GM23338 (cell line): ENCODE measurements around the gene JAG2. TPM values are rescaled to one million over a fixed set of nuclear protein-coding genes. Genes with fewer than 3 reads are reported as not detected.

Source experiments
- ATAC-seq: fragments of 200-7000 bp; cut with Tn5 transposase; 3 replicates; pipeline ENCODE4 v1.9.1; 2020
- DNase-seq: peaks from one replicate; pipeline ENCODE4 v3.0.0-alpha.2; 2015; ENCODE audit warnings: low spot score
- H2AFZ ChIP-seq: fragments of 200-600 bp; sonication (generic); 2 replicates; pipeline ENCODE4 v1.8.0; 2016; ENCODE audit warnings: antibody characterized with exemption, mild to moderate bottlenecking, moderate library complexity
- H3F3A ChIP-seq: fragments of 200-600 bp; sonication (generic); replicated peaks from 2 replicates; pipeline ENCODE4 v1.8.0; 2017; ENCODE audit warnings: antibody characterized with exemption, mixed run types, low read depth
- H3K27ac ChIP-seq: fragments of 200-600 bp; sonication (generic); 2 replicates; pipeline ENCODE4 v1.6.1; 2016; ENCODE audit warnings: low read depth
- H3K27me3 ChIP-seq: fragments of 200-600 bp; sonication (generic); 2 replicates; pipeline ENCODE4 v1.8.0; 2016; ENCODE audit warnings: mild to moderate bottlenecking, mixed run types, moderate library complexity; ENCODE audit not compliant: insufficient read depth
- H3K36me3 ChIP-seq: fragments of 200-600 bp; sonication (generic); 2 replicates; pipeline ENCODE4 v1.8.0; 2016; ENCODE audit warnings: mild to moderate bottlenecking; ENCODE audit not compliant: insufficient read depth
- H3K4me1 ChIP-seq: fragments of 200-600 bp; sonication (generic); 2 replicates; pipeline ENCODE4 v1.8.0; 2016; ENCODE audit warnings: mild to moderate bottlenecking, moderate library complexity; ENCODE audit not compliant: insufficient read depth
- H3K4me2 ChIP-seq: fragments of 200-600 bp; sonication (generic); 2 replicates; pipeline ENCODE4 v1.7.1; 2017; ENCODE audit warnings: mixed run types
- H3K4me3 ChIP-seq: fragments of 200-600 bp; sonication (generic); 2 replicates; pipeline ENCODE4 v1.6.1; 2016; ENCODE audit warnings: mixed run types
- H3K79me2 ChIP-seq: fragments of 200-600 bp; sonication (generic); replicated peaks from 2 replicates; pipeline ENCODE4 v1.8.0; 2017; ENCODE audit warnings: mild to moderate bottlenecking; ENCODE audit not compliant: insufficient read depth
- H3K9me2 ChIP-seq: fragments of 200-600 bp; sonication (generic); 2 replicates; pipeline ENCODE4 v1.8.0; 2017; ENCODE audit not compliant: insufficient read depth
- H4K20me1 ChIP-seq: fragments of 200-600 bp; sonication (generic); replicated peaks from 2 replicates; pipeline ENCODE4 v1.8.0; 2017; ENCODE audit warnings: mild to moderate bottlenecking; ENCODE audit not compliant: insufficient read depth
- H3K27ac Mint-ChIP-seq: 2 replicates; pipeline ENCODE4 v1.8.0; 2020; ENCODE audit warnings: inconsistent platforms, mild to moderate bottlenecking, moderate library complexity, mixed read lengths
- H3K27me3 Mint-ChIP-seq: 3 replicates; pipeline ENCODE4 v1.8.0; 2022; ENCODE audit warnings: low read depth, mild to moderate bottlenecking, moderate library complexity, mixed read lengths, inconsistent platforms; ENCODE audit not compliant: insufficient read depth, poor library complexity
- H3K36me3 Mint-ChIP-seq: 3 replicates; pipeline ENCODE4 v1.8.0; 2021; ENCODE audit warnings: low read depth, mild to moderate bottlenecking, inconsistent platforms, moderate library complexity, mixed read lengths
- H3K4me1 Mint-ChIP-seq: 3 replicates; pipeline ENCODE4 v1.8.0; 2020; ENCODE audit warnings: mild to moderate bottlenecking, inconsistent platforms, mixed read lengths
- H3K4me3 Mint-ChIP-seq: 3 replicates; pipeline ENCODE4 v1.8.0; 2021; ENCODE audit warnings: moderate library complexity, mild to moderate bottlenecking, inconsistent platforms, mixed read lengths
- H3K9me3 Mint-ChIP-seq: 3 replicates; pipeline ENCODE4 v1.8.0; 2020; ENCODE audit warnings: moderate library complexity, mild to moderate bottlenecking, inconsistent platforms, mixed read lengths
- CREB1 ChIP-seq: fragments of 250-450 bp; sonication (Bioruptor Pico); IDR thresholded peaks from 2 replicates; pipeline ENCODE4 v1.5.0; 2020; ENCODE audit warnings: low read depth, mild to moderate bottlenecking, moderate library complexity
- EZH2 ChIP-seq: fragments of 200-600 bp; sonication (generic); IDR thresholded peaks from one replicate; pipeline ENCODE4 v1.8.0; 2017; ENCODE audit warnings: antibody characterized with exemption, mild to moderate bottlenecking, low read depth; ENCODE audit not compliant: unreplicated experiment
- EZH2phosphoT487 ChIP-seq: fragments of 200-600 bp; sonication (generic); IDR thresholded peaks from one replicate; pipeline ENCODE4 v1.8.1; 2018; ENCODE audit warnings: antibody characterized with exemption; ENCODE audit not compliant: unreplicated experiment
- JUNB ChIP-seq: IDR thresholded peaks from one replicate; pipeline ENCODE4 v1.6.1; 2016; ENCODE audit warnings: antibody characterized with exemption; ENCODE audit not compliant: unreplicated experiment
- NANOG ChIP-seq: IDR thresholded peaks from 2 replicates; pipeline ENCODE4 v1.6.1; 2016; ENCODE audit warnings: antibody characterized with exemption, borderline replicate concordance
- POLR2AphosphoS5 ChIP-seq: IDR thresholded peaks from 2 replicates; pipeline ENCODE4 v1.6.1; 2016; ENCODE audit warnings: antibody characterized with exemption, low read depth
- STAT1 ChIP-seq: IDR thresholded peaks from one replicate; pipeline ENCODE4 v1.6.1; 2016; ENCODE audit warnings: antibody characterized with exemption; ENCODE audit not compliant: unreplicated experiment
- ZNF114 ChIP-seq: fragments of 250-450 bp; sonication (Bioruptor Pico); IDR thresholded peaks from 2 replicates; pipeline ENCODE4 v1.5.0; 2020; ENCODE audit warnings: mild to moderate bottlenecking, moderate library complexity
- ZNF331 ChIP-seq: fragments of 250-450 bp; sonication (Bioruptor Pico); IDR thresholded peaks from 2 replicates; pipeline ENCODE4 v1.5.0; 2020; ENCODE audit warnings: low read depth, mild to moderate bottlenecking, moderate library complexity
- polyA plus RNA-seq: library from polyadenylated mRNA; unstranded; fragments of >200 nt; fragmentation: Nextera tagmentation; extraction: Ambion mirVana; gene quantifications from 2 replicates; pipeline ENCODE4 v1.2.1, GENCODE V29; 2016
- total RNA-seq: library from RNA; depleted of rRNA; stranded (reverse); fragments of >200 nt; shearing (Covaris generic); gene quantifications from 2 replicates; pipeline ENCODE4 v1.2.3, GENCODE V29; 2014
- TF ChIP-seq, protein P1 (sequence below): IDR thresholded peaks from 2 replicates; pipeline ENCODE4 v1.6.1; 2016; ENCODE audit warnings: antibody characterized with exemption
- TF ChIP-seq, protein P2 (sequence below): fragments of 250-450 bp; sonication (Bioruptor Pico); IDR thresholded peaks from 2 replicates; pipeline ENCODE4 v1.5.0; 2020; ENCODE audit warnings: mild to moderate bottlenecking, moderate library complexity
- TF ChIP-seq, protein P3 (sequence below): IDR thresholded peaks from one replicate; pipeline ENCODE4 v1.6.1; 2018; ENCODE audit warnings: antibody characterized with exemption; ENCODE audit not compliant: unreplicated experiment
- TF ChIP-seq, protein P4 (sequence below), 2 experiments: fragments of 200-600 bp in 1 of 2; sonication (generic) in 1 of 2; conservative IDR thresholded peaks; 2 replicates each; pipeline versions ENCODE4 v1.5.1 to v1.6.1; 2016 to 2017; ENCODE audit warnings: antibody characterized with exemption in 2 of 2, low read depth in 2 of 2, mild to moderate bottlenecking in 2 of 2, moderate library complexity in 1 of 2

Gene JAG2
- total and polyA plus RNA-seq, 2 experiments from 2014 or later, result 1.9 to 10.3 TPM

DNA sequence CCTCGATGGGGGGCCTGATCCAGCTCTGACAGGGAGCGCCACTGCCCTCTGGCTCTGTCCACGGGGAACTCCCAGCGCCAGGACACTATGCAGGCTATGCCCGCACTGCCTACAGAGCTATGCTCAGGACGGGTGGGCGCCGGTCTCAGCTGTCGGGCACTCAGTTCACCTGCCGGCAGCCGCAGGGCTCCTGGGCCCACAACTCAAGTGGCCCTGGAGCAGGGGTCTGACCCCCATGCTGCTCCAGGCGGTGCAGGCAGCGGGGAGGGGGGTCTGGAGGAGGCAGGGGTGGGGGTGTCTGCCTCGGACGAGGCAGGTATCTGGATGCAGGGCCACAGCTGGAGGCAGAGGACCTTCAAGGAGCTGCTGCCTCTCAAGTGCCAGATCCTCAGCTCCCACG, 41.1 kb upstream of the JAG2 start:
- H4K20me1 ChIP-seq, result no peaks in the 10 kb centered on the region; the same call in 1 of the 2 replicates
- ATAC-seq (no peak), DNase-seq (no peak)
- no peaks in the 10 kb centered on the region for H3K27me3 ChIP-seq
- H3K4me3 Mint-ChIP-seq, result no peak overlapping the region
- H3K4me3 ChIP-seq, result no peak overlapping the region
- no peaks in the 10 kb centered on the region for H3K79me2 ChIP-seq
- no peaks in the 10 kb centered on the region for H3K4me1 ChIP-seq
- no peaks in the 10 kb centered on the region for H3K36me3 Mint-ChIP-seq
- H3K27ac Mint-ChIP-seq, result no peak overlapping the region
- H3K27ac ChIP-seq, result no peak overlapping the region
- no peaks in the 10 kb centered on the region for H3K9me2 ChIP-seq
- H3K36me3 ChIP-seq, result no peaks in the 10 kb centered on the region
- no peaks in the 10 kb centered on the region for H3F3A ChIP-seq
- peaks cover 6% of the 10 kb centered on the region for H3K27me3 Mint-ChIP-seq
- no peak overlapping the region for H3K4me2 ChIP-seq
- no peaks in the 10 kb centered on the region for H3K4me1 Mint-ChIP-seq
- no peaks in the 10 kb centered on the region for H3K9me3 Mint-ChIP-seq
- TF ChIP-seq ZNF331 (CRISPR knock-in tag) (no peak), POLR2AphosphoS5 (no peak), STAT1 (no peak), NANOG (no peak), EZH2 (no peak), JUNB (no peak), CREB1 (CRISPR knock-in tag) (no peak), EZH2phosphoT487 (no peak), ZNF114 (CRISPR knock-in tag) (no peak)
- TF ChIP-seq, protein P1, sequence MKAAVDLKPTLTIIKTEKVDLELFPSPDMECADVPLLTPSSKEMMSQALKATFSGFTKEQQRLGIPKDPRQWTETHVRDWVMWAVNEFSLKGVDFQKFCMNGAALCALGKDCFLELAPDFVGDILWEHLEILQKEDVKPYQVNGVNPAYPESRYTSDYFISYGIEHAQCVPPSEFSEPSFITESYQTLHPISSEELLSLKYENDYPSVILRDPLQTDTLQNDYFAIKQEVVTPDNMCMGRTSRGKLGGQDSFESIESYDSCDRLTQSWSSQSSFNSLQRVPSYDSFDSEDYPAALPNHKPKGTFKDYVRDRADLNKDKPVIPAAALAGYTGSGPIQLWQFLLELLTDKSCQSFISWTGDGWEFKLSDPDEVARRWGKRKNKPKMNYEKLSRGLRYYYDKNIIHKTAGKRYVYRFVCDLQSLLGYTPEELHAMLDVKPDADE, result no peak
- TF ChIP-seq, protein P2, sequence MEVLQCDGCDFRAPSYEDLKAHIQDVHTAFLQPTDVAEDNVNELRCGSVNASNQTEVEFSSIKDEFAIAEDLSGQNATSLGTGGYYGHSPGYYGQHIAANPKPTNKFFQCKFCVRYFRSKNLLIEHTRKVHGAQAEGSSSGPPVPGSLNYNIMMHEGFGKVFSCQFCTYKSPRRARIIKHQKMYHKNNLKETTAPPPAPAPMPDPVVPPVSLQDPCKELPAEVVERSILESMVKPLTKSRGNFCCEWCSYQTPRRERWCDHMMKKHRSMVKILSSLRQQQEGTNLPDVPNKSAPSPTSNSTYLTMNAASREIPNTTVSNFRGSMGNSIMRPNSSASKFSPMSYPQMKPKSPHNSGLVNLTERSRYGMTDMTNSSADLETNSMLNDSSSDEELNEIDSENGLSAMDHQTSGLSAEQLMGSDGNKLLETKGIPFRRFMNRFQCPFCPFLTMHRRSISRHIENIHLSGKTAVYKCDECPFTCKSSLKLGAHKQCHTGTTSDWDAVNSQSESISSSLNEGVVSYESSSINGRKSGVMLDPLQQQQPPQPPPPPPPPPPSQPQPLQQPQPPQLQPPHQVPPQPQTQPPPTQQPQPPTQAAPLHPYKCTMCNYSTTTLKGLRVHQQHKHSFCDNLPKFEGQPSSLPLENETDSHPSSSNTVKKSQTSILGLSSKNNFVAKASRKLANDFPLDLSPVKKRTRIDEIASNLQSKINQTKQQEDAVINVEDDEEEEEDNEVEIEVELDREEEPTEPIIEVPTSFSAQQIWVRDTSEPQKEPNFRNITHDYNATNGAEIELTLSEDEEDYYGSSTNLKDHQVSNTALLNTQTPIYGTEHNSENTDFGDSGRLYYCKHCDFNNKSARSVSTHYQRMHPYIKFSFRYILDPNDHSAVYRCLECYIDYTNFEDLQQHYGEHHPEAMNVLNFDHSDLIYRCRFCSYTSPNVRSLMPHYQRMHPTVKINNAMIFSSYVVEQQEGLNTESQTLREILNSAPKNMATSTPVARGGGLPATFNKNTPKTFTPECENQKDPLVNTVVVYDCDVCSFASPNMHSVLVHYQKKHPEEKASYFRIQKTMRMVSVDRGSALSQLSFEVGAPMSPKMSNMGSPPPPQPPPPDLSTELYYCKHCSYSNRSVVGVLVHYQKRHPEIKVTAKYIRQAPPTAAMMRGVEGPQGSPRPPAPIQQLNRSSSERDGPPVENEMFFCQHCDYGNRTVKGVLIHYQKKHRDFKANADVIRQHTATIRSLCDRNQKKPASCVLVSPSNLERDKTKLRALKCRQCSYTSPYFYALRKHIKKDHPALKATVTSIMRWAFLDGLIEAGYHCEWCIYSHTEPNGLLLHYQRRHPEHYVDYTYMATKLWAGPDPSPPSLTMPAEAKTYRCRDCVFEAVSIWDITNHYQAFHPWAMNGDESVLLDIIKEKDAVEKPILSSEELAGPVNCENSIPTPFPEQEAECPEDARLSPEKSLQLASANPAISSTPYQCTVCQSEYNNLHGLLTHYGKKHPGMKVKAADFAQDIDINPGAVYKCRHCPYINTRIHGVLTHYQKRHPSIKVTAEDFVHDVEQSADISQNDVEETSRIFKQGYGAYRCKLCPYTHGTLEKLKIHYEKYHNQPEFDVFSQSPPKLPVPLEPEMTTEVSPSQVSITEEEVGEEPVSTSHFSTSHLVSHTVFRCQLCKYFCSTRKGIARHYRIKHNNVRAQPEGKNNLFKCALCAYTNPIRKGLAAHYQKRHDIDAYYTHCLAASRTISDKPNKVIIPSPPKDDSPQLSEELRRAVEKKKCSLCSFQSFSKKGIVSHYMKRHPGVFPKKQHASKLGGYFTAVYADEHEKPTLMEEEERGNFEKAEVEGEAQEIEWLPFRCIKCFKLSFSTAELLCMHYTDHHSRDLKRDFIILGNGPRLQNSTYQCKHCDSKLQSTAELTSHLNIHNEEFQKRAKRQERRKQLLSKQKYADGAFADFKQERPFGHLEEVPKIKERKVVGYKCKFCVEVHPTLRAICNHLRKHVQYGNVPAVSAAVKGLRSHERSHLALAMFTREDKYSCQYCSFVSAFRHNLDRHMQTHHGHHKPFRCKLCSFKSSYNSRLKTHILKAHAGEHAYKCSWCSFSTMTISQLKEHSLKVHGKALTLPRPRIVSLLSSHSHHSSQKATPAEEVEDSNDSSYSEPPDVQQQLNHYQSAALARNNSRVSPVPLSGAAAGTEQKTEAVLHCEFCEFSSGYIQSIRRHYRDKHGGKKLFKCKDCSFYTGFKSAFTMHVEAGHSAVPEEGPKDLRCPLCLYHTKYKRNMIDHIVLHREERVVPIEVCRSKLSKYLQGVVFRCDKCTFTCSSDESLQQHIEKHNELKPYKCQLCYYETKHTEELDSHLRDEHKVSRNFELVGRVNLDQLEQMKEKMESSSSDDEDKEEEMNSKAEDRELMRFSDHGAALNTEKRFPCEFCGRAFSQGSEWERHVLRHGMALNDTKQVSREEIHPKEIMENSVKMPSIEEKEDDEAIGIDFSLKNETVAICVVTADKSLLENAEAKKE (CRISPR knock-in tag), result no peak
- TF ChIP-seq, protein P3, sequence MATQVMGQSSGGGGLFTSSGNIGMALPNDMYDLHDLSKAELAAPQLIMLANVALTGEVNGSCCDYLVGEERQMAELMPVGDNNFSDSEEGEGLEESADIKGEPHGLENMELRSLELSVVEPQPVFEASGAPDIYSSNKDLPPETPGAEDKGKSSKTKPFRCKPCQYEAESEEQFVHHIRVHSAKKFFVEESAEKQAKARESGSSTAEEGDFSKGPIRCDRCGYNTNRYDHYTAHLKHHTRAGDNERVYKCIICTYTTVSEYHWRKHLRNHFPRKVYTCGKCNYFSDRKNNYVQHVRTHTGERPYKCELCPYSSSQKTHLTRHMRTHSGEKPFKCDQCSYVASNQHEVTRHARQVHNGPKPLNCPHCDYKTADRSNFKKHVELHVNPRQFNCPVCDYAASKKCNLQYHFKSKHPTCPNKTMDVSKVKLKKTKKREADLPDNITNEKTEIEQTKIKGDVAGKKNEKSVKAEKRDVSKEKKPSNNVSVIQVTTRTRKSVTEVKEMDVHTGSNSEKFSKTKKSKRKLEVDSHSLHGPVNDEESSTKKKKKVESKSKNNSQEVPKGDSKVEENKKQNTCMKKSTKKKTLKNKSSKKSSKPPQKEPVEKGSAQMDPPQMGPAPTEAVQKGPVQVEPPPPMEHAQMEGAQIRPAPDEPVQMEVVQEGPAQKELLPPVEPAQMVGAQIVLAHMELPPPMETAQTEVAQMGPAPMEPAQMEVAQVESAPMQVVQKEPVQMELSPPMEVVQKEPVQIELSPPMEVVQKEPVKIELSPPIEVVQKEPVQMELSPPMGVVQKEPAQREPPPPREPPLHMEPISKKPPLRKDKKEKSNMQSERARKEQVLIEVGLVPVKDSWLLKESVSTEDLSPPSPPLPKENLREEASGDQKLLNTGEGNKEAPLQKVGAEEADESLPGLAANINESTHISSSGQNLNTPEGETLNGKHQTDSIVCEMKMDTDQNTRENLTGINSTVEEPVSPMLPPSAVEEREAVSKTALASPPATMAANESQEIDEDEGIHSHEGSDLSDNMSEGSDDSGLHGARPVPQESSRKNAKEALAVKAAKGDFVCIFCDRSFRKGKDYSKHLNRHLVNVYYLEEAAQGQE, result no peak
- TF ChIP-seq, protein P4, sequence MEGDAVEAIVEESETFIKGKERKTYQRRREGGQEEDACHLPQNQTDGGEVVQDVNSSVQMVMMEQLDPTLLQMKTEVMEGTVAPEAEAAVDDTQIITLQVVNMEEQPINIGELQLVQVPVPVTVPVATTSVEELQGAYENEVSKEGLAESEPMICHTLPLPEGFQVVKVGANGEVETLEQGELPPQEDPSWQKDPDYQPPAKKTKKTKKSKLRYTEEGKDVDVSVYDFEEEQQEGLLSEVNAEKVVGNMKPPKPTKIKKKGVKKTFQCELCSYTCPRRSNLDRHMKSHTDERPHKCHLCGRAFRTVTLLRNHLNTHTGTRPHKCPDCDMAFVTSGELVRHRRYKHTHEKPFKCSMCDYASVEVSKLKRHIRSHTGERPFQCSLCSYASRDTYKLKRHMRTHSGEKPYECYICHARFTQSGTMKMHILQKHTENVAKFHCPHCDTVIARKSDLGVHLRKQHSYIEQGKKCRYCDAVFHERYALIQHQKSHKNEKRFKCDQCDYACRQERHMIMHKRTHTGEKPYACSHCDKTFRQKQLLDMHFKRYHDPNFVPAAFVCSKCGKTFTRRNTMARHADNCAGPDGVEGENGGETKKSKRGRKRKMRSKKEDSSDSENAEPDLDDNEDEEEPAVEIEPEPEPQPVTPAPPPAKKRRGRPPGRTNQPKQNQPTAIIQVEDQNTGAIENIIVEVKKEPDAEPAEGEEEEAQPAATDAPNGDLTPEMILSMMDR (conservative IDR thresholded peaks at IDR 0.05; ENCODE audit: low read depth in 2 of 2), result no peak
- no peak overlapping the region for H2AFZ ChIP-seq
